Epithelial cell of esophagus (primary cell): Measurements from ENCODE around the gene CNTFR.

Experiments used
- DNase-seq: peaks from one replicate; pipeline ENCODE4 v3.0.0; 2010; ENCODE audit warnings: low read depth
- H3K4me3 ChIP-seq: 2 replicates; pipeline ENCODE4 v1.5.1; 2011; ENCODE audit warnings: mild to moderate bottlenecking, low read length, control low read depth
- TF ChIP-seq, protein P1 (sequence below): IDR thresholded peaks from 2 replicates; pipeline ENCODE4 v1.5.1; 2011; ENCODE audit warnings: low read depth, mild to moderate bottlenecking, low read length, control low read depth, inconsistent platforms; ENCODE audit not compliant: insufficient read depth; ENCODE audit errors: missing control alignments

The CNTFR gene

DNA sequence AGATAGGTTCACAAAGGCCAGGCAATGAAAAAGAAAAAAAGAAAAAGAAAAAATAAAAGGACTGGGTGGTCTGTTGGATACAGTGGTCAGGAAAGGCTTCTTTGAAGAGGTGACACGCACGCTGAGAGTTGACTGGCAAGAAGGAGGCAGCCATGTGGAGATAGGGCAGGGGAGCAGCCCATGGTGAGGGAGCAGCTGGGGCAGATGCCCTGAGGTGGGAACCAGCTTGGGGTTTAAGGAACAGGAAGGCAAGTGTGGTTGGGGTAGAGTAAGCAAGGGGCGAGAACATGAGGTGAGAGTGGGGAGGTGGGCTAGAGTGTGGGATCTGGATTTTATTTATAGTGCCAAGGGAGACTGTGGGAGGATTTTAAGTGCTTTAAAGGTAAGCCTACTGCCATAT is 73.6 kb downstream of the CNTFR start:
- TF ChIP-seq, protein P1, sequence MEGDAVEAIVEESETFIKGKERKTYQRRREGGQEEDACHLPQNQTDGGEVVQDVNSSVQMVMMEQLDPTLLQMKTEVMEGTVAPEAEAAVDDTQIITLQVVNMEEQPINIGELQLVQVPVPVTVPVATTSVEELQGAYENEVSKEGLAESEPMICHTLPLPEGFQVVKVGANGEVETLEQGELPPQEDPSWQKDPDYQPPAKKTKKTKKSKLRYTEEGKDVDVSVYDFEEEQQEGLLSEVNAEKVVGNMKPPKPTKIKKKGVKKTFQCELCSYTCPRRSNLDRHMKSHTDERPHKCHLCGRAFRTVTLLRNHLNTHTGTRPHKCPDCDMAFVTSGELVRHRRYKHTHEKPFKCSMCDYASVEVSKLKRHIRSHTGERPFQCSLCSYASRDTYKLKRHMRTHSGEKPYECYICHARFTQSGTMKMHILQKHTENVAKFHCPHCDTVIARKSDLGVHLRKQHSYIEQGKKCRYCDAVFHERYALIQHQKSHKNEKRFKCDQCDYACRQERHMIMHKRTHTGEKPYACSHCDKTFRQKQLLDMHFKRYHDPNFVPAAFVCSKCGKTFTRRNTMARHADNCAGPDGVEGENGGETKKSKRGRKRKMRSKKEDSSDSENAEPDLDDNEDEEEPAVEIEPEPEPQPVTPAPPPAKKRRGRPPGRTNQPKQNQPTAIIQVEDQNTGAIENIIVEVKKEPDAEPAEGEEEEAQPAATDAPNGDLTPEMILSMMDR = no peak
- DNase-seq = no peak
- no peak overlapping the region for H3K4me3 ChIP-seq

GRCh38 chr9:34514816-34515215 is 74.7 kb downstream of the CNTFR start:
- TF ChIP-seq, protein P1 = no peak
- no peak overlapping the region for H3K4me3 ChIP-seq
- no peak for DNase-seq

GRCh38 chr9:34514401-34514800 is 75.1 kb downstream of the CNTFR start:
- TF ChIP-seq, protein P1 = no peak
- H3K4me3 ChIP-seq = no peak overlapping the region
- DNase-seq = no peak

- TF ChIP-seq, protein P1 = no peak
- no peak overlapping the region for H3K4me3 ChIP-seq
- no peak for DNase-seq
These were observed 75.8 kb downstream of the CNTFR start for GRCh38 chr9:34513567-34514214.

GRCh38 chr9:34512131-34513078 is 77.1 kb downstream of the CNTFR start:
- H3K4me3 ChIP-seq = no peak overlapping the region
- TF ChIP-seq, protein P1 = no peak
- DNase-seq = no peak

- H3K4me3 ChIP-seq = no peak overlapping the region
- TF ChIP-seq, protein P1 = no peak
- no peak for DNase-seq
These were observed 78.7 kb downstream of the CNTFR start for GRCh38 chr9:34510497-34511468.
